ENCODE results near the gene PHB1.

PHB1 gene

GRCh38 chr17:49361129-49361901 lies 53.4 kb downstream of the PHB1 start (continued):
- no peak for TF ChIP-seq ZNF18 (tag by site-specific recombination; IDR thresholded peaks at IDR 0.05)
- no peak for TF ChIP-seq ZNF555 (tag by site-specific recombination; conservative IDR thresholded peaks at IDR 0.05)
- TF ChIP-seq ZNF654 (tag by site-specific recombination; IDR thresholded peaks at IDR 0.05; ENCODE audit: low read depth): no peak
- no peak for TF ChIP-seq PRDM6 (tag by site-specific recombination; IDR thresholded peaks at IDR 0.05)
- no peak for TF ChIP-seq ZNF221 (tag by site-specific recombination; IDR thresholded peaks at IDR 0.05; ENCODE audit: borderline replicate concordance)
- TF ChIP-seq, protein P1, sequence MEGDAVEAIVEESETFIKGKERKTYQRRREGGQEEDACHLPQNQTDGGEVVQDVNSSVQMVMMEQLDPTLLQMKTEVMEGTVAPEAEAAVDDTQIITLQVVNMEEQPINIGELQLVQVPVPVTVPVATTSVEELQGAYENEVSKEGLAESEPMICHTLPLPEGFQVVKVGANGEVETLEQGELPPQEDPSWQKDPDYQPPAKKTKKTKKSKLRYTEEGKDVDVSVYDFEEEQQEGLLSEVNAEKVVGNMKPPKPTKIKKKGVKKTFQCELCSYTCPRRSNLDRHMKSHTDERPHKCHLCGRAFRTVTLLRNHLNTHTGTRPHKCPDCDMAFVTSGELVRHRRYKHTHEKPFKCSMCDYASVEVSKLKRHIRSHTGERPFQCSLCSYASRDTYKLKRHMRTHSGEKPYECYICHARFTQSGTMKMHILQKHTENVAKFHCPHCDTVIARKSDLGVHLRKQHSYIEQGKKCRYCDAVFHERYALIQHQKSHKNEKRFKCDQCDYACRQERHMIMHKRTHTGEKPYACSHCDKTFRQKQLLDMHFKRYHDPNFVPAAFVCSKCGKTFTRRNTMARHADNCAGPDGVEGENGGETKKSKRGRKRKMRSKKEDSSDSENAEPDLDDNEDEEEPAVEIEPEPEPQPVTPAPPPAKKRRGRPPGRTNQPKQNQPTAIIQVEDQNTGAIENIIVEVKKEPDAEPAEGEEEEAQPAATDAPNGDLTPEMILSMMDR (tag by site-specific recombination; IDR thresholded peaks at IDR 0.05): no peak; the same call in 1 of the 2 replicates
- peak; percentile 72 for TF ChIP-seq KLF16 (tag by site-specific recombination; IDR thresholded peaks at IDR 0.05)
- no peak for TF ChIP-seq ZNF510 (tag by site-specific recombination; IDR thresholded peaks at IDR 0.05; ENCODE audit: insufficient replicate concordance)
- 0 out of 2 replicates have a peak, but pooled peaks have one; percentile 67 for TF ChIP-seq ZNF501 (tag by site-specific recombination; IDR thresholded peaks at IDR 0.05)
- TF ChIP-seq, protein P2, sequence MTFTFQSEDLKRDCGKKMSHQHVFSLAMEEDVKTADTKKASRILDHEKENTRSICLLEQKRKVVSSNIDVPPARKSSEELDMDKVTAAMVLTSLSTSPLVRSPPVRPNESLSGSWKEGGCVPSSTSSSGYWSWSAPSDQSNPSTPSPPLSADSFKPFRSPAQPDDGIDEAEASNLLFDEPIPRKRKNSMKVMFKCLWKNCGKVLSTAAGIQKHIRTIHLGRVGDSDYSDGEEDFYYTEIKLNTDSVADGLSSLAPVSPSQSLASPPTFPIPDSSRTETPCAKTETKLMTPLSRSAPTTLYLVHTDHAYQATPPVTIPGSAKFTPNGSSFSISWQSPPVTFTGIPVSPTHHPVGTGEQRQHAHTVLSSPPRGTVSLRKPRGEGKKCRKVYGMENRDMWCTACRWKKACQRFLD (tag by site-specific recombination; IDR thresholded peaks at IDR 0.05): no peak
- no peak for TF ChIP-seq ZFP37 (tag by site-specific recombination; IDR thresholded peaks at IDR 0.05)
- TF ChIP-seq ZNF391 (tag by site-specific recombination; IDR thresholded peaks at IDR 0.05; ENCODE audit: borderline replicate concordance, low read depth): no peak
- TF ChIP-seq ZNF529 (tag by site-specific recombination; IDR thresholded peaks at IDR 0.05; ENCODE audit: insufficient replicate concordance): no peak
- no peak for TF ChIP-seq ZNF266 (tag by site-specific recombination; IDR thresholded peaks at IDR 0.05; ENCODE audit: low read depth)
- no peak for TF ChIP-seq ZNF223 (tag by site-specific recombination; IDR thresholded peaks at IDR 0.05)
- no peak for TF ChIP-seq ZNF202 (tag by site-specific recombination; IDR thresholded peaks at IDR 0.05; ENCODE audit: borderline replicate concordance)
- TF ChIP-seq, protein P3, sequence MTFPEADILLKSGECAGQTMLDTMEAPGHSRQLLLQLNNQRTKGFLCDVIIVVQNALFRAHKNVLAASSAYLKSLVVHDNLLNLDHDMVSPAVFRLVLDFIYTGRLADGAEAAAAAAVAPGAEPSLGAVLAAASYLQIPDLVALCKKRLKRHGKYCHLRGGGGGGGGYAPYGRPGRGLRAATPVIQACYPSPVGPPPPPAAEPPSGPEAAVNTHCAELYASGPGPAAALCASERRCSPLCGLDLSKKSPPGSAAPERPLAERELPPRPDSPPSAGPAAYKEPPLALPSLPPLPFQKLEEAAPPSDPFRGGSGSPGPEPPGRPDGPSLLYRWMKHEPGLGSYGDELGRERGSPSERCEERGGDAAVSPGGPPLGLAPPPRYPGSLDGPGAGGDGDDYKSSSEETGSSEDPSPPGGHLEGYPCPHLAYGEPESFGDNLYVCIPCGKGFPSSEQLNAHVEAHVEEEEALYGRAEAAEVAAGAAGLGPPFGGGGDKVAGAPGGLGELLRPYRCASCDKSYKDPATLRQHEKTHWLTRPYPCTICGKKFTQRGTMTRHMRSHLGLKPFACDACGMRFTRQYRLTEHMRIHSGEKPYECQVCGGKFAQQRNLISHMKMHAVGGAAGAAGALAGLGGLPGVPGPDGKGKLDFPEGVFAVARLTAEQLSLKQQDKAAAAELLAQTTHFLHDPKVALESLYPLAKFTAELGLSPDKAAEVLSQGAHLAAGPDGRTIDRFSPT (tag by site-specific recombination; IDR thresholded peaks at IDR 0.05): peak; percentile 58; the same call in 1 of the 2 replicates
- no peak for TF ChIP-seq TRIM28 (IDR thresholded peaks at IDR 0.05; ENCODE audit: borderline replicate concordance, low read length)
- no peak for TF ChIP-seq ZSCAN23 (tag by site-specific recombination; IDR thresholded peaks at IDR 0.05)
- no peak for TF ChIP-seq ZNF280D (tag by site-specific recombination; IDR thresholded peaks at IDR 0.05)
- TF ChIP-seq ZNF362 (tag by site-specific recombination; IDR thresholded peaks at IDR 0.05): no peak
- no peak for TF ChIP-seq ZIC2 (tag by site-specific recombination; IDR thresholded peaks at IDR 0.05)
- no peak for TF ChIP-seq ZNF19 (tag by site-specific recombination; IDR thresholded peaks at IDR 0.05; ENCODE audit: low read depth)
- no peak for TF ChIP-seq ZNF292 (tag by site-specific recombination; IDR thresholded peaks at IDR 0.05; ENCODE audit: borderline replicate concordance, low read depth)
- no peak for TF ChIP-seq KLF17 (tag by site-specific recombination; IDR thresholded peaks at IDR 0.05)
